H9 (cell line): Measurements from ENCODE around the gene ADAMTS18. TPM values are rescaled to one million over a fixed set of nuclear protein-coding genes. Genes with fewer than 3 reads are reported as not detected.

Experiments used
- DNase-seq: peaks from one replicate; pipeline ENCODE4 v3.0.0-alpha.2; 2017
- H2AFZ ChIP-seq: one replicate; pipeline ENCODE4 v1.6.1; 2013; ENCODE audit warnings: mild to moderate bottlenecking, low read length, control low read depth, moderate library complexity
- H2AK5ac ChIP-seq: 2 replicates; pipeline ENCODE4 v1.6.1; 2013; ENCODE audit warnings: low read length, control low read depth, mixed read lengths; ENCODE audit not compliant: insufficient read length
- H2BK120ac ChIP-seq: one replicate; pipeline ENCODE4 v1.6.1; 2013; ENCODE audit warnings: low read depth, mild to moderate bottlenecking, low read length, control low read depth, inconsistent platforms; ENCODE audit not compliant: poor library complexity, severe bottlenecking
- H2BK12ac ChIP-seq: 2 replicates; pipeline ENCODE4 v1.6.1; 2013; ENCODE audit warnings: low read length, control low read depth, mixed read lengths, low read depth; ENCODE audit not compliant: insufficient read length
- H2BK15ac ChIP-seq: 2 replicates; pipeline ENCODE4 v1.6.1; 2013; ENCODE audit warnings: low read depth, low read length, control low read depth
- H2BK20ac ChIP-seq: one replicate; pipeline ENCODE4 v1.6.1; 2013; ENCODE audit warnings: low read depth, mild to moderate bottlenecking, low read length, control low read depth, inconsistent platforms; ENCODE audit not compliant: poor library complexity, severe bottlenecking
- H2BK5ac ChIP-seq: 2 replicates; pipeline ENCODE4 v1.6.1; 2013; ENCODE audit warnings: low read length, control low read depth, mixed read lengths; ENCODE audit not compliant: insufficient read length
- H3K14ac ChIP-seq: 2 replicates; pipeline ENCODE4 v1.6.1; 2013; ENCODE audit warnings: low read length, control low read depth; ENCODE audit not compliant: insufficient read depth
- H3K18ac ChIP-seq: 2 replicates; pipeline ENCODE4 v1.6.1; 2013; ENCODE audit warnings: low read depth, mild to moderate bottlenecking, mixed read lengths, low read length, control low read depth; ENCODE audit not compliant: insufficient read length
- H3K23ac ChIP-seq: 2 replicates; pipeline ENCODE4 v1.6.1; 2013; ENCODE audit warnings: low read length, control low read depth, mixed read lengths, low read depth; ENCODE audit not compliant: insufficient read length
- H3K23me2 ChIP-seq: 2 replicates; pipeline ENCODE4 v1.6.1; 2013; ENCODE audit warnings: low read depth, mild to moderate bottlenecking, mixed read lengths, low read length, control low read depth; ENCODE audit not compliant: insufficient read length, poor library complexity, severe bottlenecking
- H3K27ac ChIP-seq: 2 replicates; pipeline ENCODE4 v1.5.1; 2013; ENCODE audit warnings: low read length, control low read depth, mixed read lengths, low read depth; ENCODE audit not compliant: insufficient read length
- H3K27me3 ChIP-seq: 2 replicates; pipeline ENCODE4 v1.6.1; 2013; ENCODE audit warnings: low read length, control low read depth, inconsistent platforms; ENCODE audit not compliant: insufficient read depth
- H3K4ac ChIP-seq: 2 replicates; pipeline ENCODE4 v1.6.1; 2013; ENCODE audit warnings: low read depth, mild to moderate bottlenecking, control low read depth, inconsistent platforms, low read length, moderate library complexity
- H3K4me1 ChIP-seq: 2 replicates; pipeline ENCODE4 v1.6.1; 2013; ENCODE audit warnings: low read length, control low read depth, inconsistent platforms; ENCODE audit not compliant: insufficient read depth
- H3K4me2 ChIP-seq: 2 replicates; pipeline ENCODE4 v1.6.1; 2013; ENCODE audit warnings: low read length, control low read depth, mixed read lengths; ENCODE audit not compliant: insufficient read length, insufficient read depth
- H3K56ac ChIP-seq: 2 replicates; pipeline ENCODE4 v1.6.1; 2013; ENCODE audit warnings: low read depth, mild to moderate bottlenecking, mixed read lengths, low read length, control low read depth; ENCODE audit not compliant: insufficient read length
- H3K79me1 ChIP-seq: 2 replicates; pipeline ENCODE4 v1.6.1; 2013; ENCODE audit warnings: low read depth, mild to moderate bottlenecking, moderate library complexity, low read length, control low read depth, inconsistent platforms; ENCODE audit not compliant: insufficient read depth, poor library complexity, severe bottlenecking
- H3K79me2 ChIP-seq: 2 replicates; pipeline ENCODE4 v1.6.1; 2013; ENCODE audit warnings: low read length, control low read depth, inconsistent platforms; ENCODE audit not compliant: insufficient read depth
- H3K9ac ChIP-seq: 2 replicates; pipeline ENCODE4 v1.6.1; 2013; ENCODE audit warnings: low read length, control low read depth, mixed read lengths; ENCODE audit not compliant: insufficient read length; ENCODE audit errors: extremely low read depth
- H3K9me3 ChIP-seq: one replicate; pipeline ENCODE4 v1.6.1; 2013; ENCODE audit warnings: low read depth, low read length, inconsistent platforms; ENCODE audit not compliant: control insufficient read depth
- H3T11ph ChIP-seq: one replicate; pipeline ENCODE4 v1.6.1; 2013; ENCODE audit warnings: mild to moderate bottlenecking, low read length, control low read depth, inconsistent platforms
- H4K20me1 ChIP-seq: one replicate; pipeline ENCODE4 v1.6.1; 2013; ENCODE audit not compliant: control insufficient read depth, insufficient read length, insufficient read depth
- H4K5ac ChIP-seq: 2 replicates; pipeline ENCODE4 v1.6.1; 2013; ENCODE audit warnings: low read depth, mild to moderate bottlenecking, mixed read lengths, low read length, control low read depth; ENCODE audit not compliant: insufficient read length
- H4K8ac ChIP-seq: replicated peaks from 2 replicates; pipeline ENCODE4 v1.6.1; 2013; ENCODE audit warnings: low read length, control low read depth, mixed read lengths, low read depth; ENCODE audit not compliant: insufficient read length
- H4K91ac ChIP-seq: 2 replicates; pipeline ENCODE4 v1.6.1; 2013; ENCODE audit warnings: low read depth, mild to moderate bottlenecking, moderate library complexity, mixed read lengths, low read length, control low read depth; ENCODE audit not compliant: insufficient read length
- H3K27ac Mint-ChIP-seq, 3 experiments: 2 replicates in 2 of 3; 3 replicates in 1 of 3; pipeline ENCODE4 v1.8.0; 2020 to 2021; ENCODE audit warnings: mixed read lengths in 3 of 3, mild to moderate bottlenecking in 1 of 3, moderate library complexity in 1 of 3
- H3K27me3 Mint-ChIP-seq: 2 replicates; pipeline ENCODE4 v1.8.0; 2021; ENCODE audit warnings: low read depth, mild to moderate bottlenecking, moderate library complexity, mixed read lengths
- H3K36me3 Mint-ChIP-seq, 3 experiments: 2 replicates in 2 of 3; 3 replicates in 1 of 3; pipeline ENCODE4 v1.8.0; 2020 to 2021; ENCODE audit warnings: low read depth in 3 of 3, mixed read lengths in 3 of 3; ENCODE audit not compliant: insufficient read depth in 1 of 3
- H3K4me1 Mint-ChIP-seq, 2 experiments: 2 replicates each; pipeline ENCODE4 v1.8.0; 2020; ENCODE audit warnings: mixed read lengths in 2 of 2
- H3K4me3 Mint-ChIP-seq, 2 experiments: 2 replicates in 1 of 2; 3 replicates in 1 of 2; pipeline ENCODE4 v1.8.0; 2020 to 2021; ENCODE audit warnings: mild to moderate bottlenecking in 2 of 2, mixed read lengths in 2 of 2, moderate library complexity in 1 of 2
- H3K9me3 Mint-ChIP-seq, 2 experiments: 2 replicates in 1 of 2; 3 replicates in 1 of 2; pipeline ENCODE4 v1.8.0; 2020; ENCODE audit warnings: mild to moderate bottlenecking in 2 of 2, mixed read lengths in 2 of 2, moderate library complexity in 1 of 2
- CTCF ChIP-seq: fragments of 200-600 bp; sonication (generic); conservative IDR thresholded peaks from 3 replicates; pipeline ENCODE4 v1.8.0; 2021; ENCODE audit warnings: antibody characterized with exemption, mild to moderate bottlenecking
- WGBS: extraction: QIAGEN DNeasy Blood & Tissue Kit; methylation state at CpG from one replicate; pipeline ENCODE4 v1.1.7; 2013; ENCODE audit warnings: missing lambda C conversion rate, low lambda C conversion rate, mixed read lengths; ENCODE audit not compliant: insufficient read length; ENCODE audit errors: extremely low coverage; 5-methylcytosine and 5-hydroxymethylcytosine counted together
- total RNA-seq: library from RNA; stranded (reverse); gene quantifications from 2 replicates; pipeline ENCODE4 v1.2.1, GENCODE V29; 2021

ADAMTS18 gene
- total RNA-seq, 1 experiment from 2014 or later, result 0.07 TPM

DNA sequence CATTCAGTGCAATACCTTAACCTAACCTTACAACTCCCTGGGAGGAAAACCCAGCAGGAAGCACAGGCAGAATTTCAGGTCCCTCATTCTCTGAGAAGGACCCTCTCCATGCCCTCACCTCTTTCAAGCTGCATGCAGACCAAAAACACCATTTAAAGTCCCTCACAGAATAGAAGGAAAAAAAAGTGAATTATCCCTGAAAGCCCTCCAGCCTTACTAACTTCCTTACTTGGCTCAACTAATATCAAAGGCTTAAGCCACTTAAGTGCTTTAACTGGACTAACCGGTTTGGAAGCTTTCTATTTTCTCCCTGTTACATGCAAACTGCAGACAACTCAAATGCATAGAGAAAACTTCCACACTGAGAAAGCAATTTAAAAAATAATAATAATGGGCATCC is 60.5 kb downstream of the ADAMTS18 start:
- Histone ChIP-seq H3K9ac (no peak overlapping the region), H2BK15ac (no peak overlapping the region), H2AFZ (no peak overlapping the region), H3K18ac (no peak overlapping the region), H3K9me3 (no peaks in the 10 kb centered on the region), H2BK5ac (no peak overlapping the region), H3K23ac (no peak overlapping the region), H3K79me2 (no peaks in the 10 kb centered on the region), H4K20me1 (no peaks in the 10 kb centered on the region), H4K91ac (no peak overlapping the region), H3K27ac (no peak overlapping the region), H3K4me2 (peak overlapping the region; percentile 19), H4K8ac (no peak overlapping the region), H3K56ac (no peak overlapping the region), H2BK120ac (no peak overlapping the region), H3T11ph (no peak overlapping the region), H3K23me2 (no peaks in the 10 kb centered on the region), H3K4me1 (no peaks in the 10 kb centered on the region), H2BK12ac (no peak overlapping the region), H3K4ac (no peak overlapping the region), H2BK20ac (no peak overlapping the region), H3K79me1 (no peaks in the 10 kb centered on the region), H4K5ac (no peak overlapping the region), H2AK5ac (no peak overlapping the region), H3K27me3 (no peaks in the 10 kb centered on the region), H3K14ac (no peak overlapping the region)
- no CpG with 5 or more reads among the region's 1 CpG for WGBS
- H3K4me3 Mint-ChIP-seq, result no peak overlapping the region
- no peak for TF ChIP-seq CTCF
- no peaks in the 10 kb centered on the region; the same call in 1 of the 2 replicates for H3K27me3 Mint-ChIP-seq
- no peaks in the 10 kb centered on the region for H3K36me3 Mint-ChIP-seq
- peak overlapping the region in 2 of 3 experiments; percentile 62 to 64; a peak in 2 of 7 replicates for H3K27ac Mint-ChIP-seq
- H3K9me3 Mint-ChIP-seq, result no peaks in the 10 kb centered on the region
- H3K4me1 Mint-ChIP-seq, result peaks cover 19 to 25% of the 10 kb centered on the region in 2 experiments
- DNase-seq, result no peak
